A549 (cell line): ENCODE data around the gene RXRG. TPM values are rescaled to one million over a fixed set of nuclear protein-coding genes. Genes with fewer than 3 reads are reported as not detected.

Experiments
- ATAC-seq, 2 experiments: fragments of 200-7000 bp in 1 of 2; fragments of >200 bp in 1 of 2; cut with Nextera tagmentation in 1 of 2; cut with Tn5 transposase in 1 of 2; 3 replicates each; pipeline versions ENCODE4 v1.8.0 to v1.9.1; 2018 to 2020; ENCODE audit warnings: mild to moderate bottlenecking in 1 of 2, moderate library complexity in 1 of 2
- CTCF ChIA-PET: fragments of 300-600 bp; sonication (Branson Sonifier 250); formaldehyde crosslinking; extraction: SDS; loops from one replicate; lab custom pipeline; 2021; ENCODE audit warnings: antibody characterized with exemption, inconsistent platforms; lab: Yijun Ruan, JAX
- POLR2A ChIA-PET: fragments of 350-600 bp; formaldehyde crosslinking; extraction: SDS; loops from one replicate; lab custom pipeline; 2021; ENCODE audit warnings: antibody characterized with exemption, inconsistent platforms; lab: Yijun Ruan, JAX
- DNase-seq, 2 experiments: peaks; one replicate each; pipeline versions ENCODE4 v3.0.0 to v3.0.0-alpha.2; 2011 to 2016; ENCODE audit warnings: low read depth in 1 of 2, low spot score in 1 of 2
- FAIRE-seq: peaks from 2 replicates; lab custom pipeline; 2011; peaks lifted over from hg19 to GRCh38; lab: Jason Lieb, UNC
- H3K27ac ChIP-seq, 2 experiments: fragments of >200 bp; sonication (Bioruptor Twin); formaldehyde crosslinking; 3 replicates each; pipeline ENCODE4 v1.5.1; 2016 to 2017
- H3K4me1 ChIP-seq: fragments of >200 bp; sonication (Bioruptor Twin); formaldehyde crosslinking; 3 replicates; pipeline ENCODE4 v1.6.1; 2016
- H3K4me2 ChIP-seq: fragments of >200 bp; sonication (Bioruptor Twin); formaldehyde crosslinking; 3 replicates; pipeline ENCODE4 v1.6.1; 2016
- H3K4me3 ChIP-seq: fragments of >200 bp; sonication (Bioruptor Twin); formaldehyde crosslinking; 3 replicates; pipeline ENCODE4 v1.5.1; 2016
- H3K9me3 ChIP-seq: fragments of >200 bp; sonication (Bioruptor Twin); formaldehyde crosslinking; 3 replicates; pipeline ENCODE4 v1.6.1; 2016
- BCL3 ChIP-seq: fragments of >200 bp; sonication (Bioruptor Twin); formaldehyde crosslinking; IDR thresholded peaks from 3 replicates; pipeline ENCODE4 v1.6.1; 2016
- CBX8 ChIP-seq: fragments of 200-600 bp; sonication (generic); IDR thresholded peaks from 2 replicates; pipeline ENCODE4 v1.6.1; 2016
- CEBPB ChIP-seq, 2 experiments: fragments of >200 bp in 1 of 2; sonication (Bioruptor Twin) in 1 of 2; formaldehyde crosslinking in 1 of 2; IDR thresholded peaks; 2 replicates each; pipeline ENCODE4 v1.6.1; 2012 to 2016
- CHD2 ChIP-seq: fragments of 150-350 bp; IDR thresholded peaks from 2 replicates; pipeline ENCODE4 v1.6.1; 2014; ENCODE audit warnings: low read length; ENCODE audit not compliant: partially characterized antibody
- CHD4 ChIP-seq: fragments of 200-600 bp; sonication (generic); IDR thresholded peaks from 2 replicates; pipeline ENCODE4 v1.6.1; 2016; ENCODE audit warnings: antibody characterized with exemption, mild to moderate bottlenecking, borderline replicate concordance
- CTCF ChIP-seq: fragments of >200 bp; sonication (Bioruptor Twin); formaldehyde crosslinking; IDR thresholded peaks from 3 replicates; pipeline ENCODE4 v1.5.1; 2016
- E2F6 ChIP-seq: IDR thresholded peaks from 2 replicates; pipeline ENCODE4 v1.6.1; 2012; ENCODE audit warnings: low read depth, borderline replicate concordance
- EHF ChIP-seq: fragments of 250-450 bp; sonication (Bioruptor Pico); IDR thresholded peaks from 2 replicates; pipeline ENCODE4 v1.5.0; 2020; ENCODE audit warnings: mild to moderate bottlenecking
- EHMT2 ChIP-seq: fragments of 200-600 bp; sonication (generic); IDR thresholded peaks from 2 replicates; pipeline ENCODE4 v1.6.1; 2016; ENCODE audit warnings: antibody characterized with exemption, low read depth, mild to moderate bottlenecking, moderate library complexity
- ELK1 ChIP-seq: fragments of 150-350 bp; IDR thresholded peaks from 2 replicates; pipeline ENCODE4 v1.6.1; 2014; ENCODE audit warnings: low read depth, mild to moderate bottlenecking, low read length
- EP300 ChIP-seq, 2 experiments: fragments of >200 bp; sonication (Bioruptor Twin); formaldehyde crosslinking; IDR thresholded peaks; 2 replicates in 1 of 2; 3 replicates in 1 of 2; pipeline ENCODE4 v1.6.1; 2016 to 2017
- ESRRA ChIP-seq: fragments of 150-350 bp; IDR thresholded peaks from 2 replicates; pipeline ENCODE4 v1.6.1; 2014; ENCODE audit warnings: mild to moderate bottlenecking, low read length, borderline replicate concordance
- FOSB ChIP-seq: fragments of 250-450 bp; sonication (Bioruptor Pico); IDR thresholded peaks from 2 replicates; pipeline ENCODE4 v1.5.0; 2020; ENCODE audit warnings: mild to moderate bottlenecking, moderate library complexity
- GATA3 ChIP-seq: IDR thresholded peaks from 2 replicates; pipeline ENCODE4 v1.6.1; 2012; ENCODE audit warnings: borderline replicate concordance
- HOXB5 ChIP-seq: fragments of 250-450 bp; sonication (Bioruptor Pico); IDR thresholded peaks from 2 replicates; pipeline ENCODE4 v1.5.0; 2020; ENCODE audit warnings: mild to moderate bottlenecking, moderate library complexity
- KDM1A ChIP-seq: fragments of 200-600 bp; sonication (generic); IDR thresholded peaks from 2 replicates; pipeline ENCODE4 v1.6.1; 2016; ENCODE audit warnings: low read depth, mild to moderate bottlenecking
- KDM5A ChIP-seq: fragments of 200-600 bp; sonication (generic); IDR thresholded peaks from 2 replicates; pipeline ENCODE4 v1.6.1; 2016; ENCODE audit warnings: antibody characterized with exemption, mild to moderate bottlenecking
- MYC ChIP-seq: IDR thresholded peaks from 2 replicates; pipeline ENCODE4 v1.6.1; 2012; ENCODE audit warnings: mild to moderate bottlenecking, inconsistent platforms, low read length, improper control_type of control experiment, borderline replicate concordance
- NPAS2 ChIP-seq: fragments of 250-450 bp; sonication (Bioruptor Pico); IDR thresholded peaks from 2 replicates; pipeline ENCODE4 v1.8.0; 2022; ENCODE audit warnings: mild to moderate bottlenecking, moderate library complexity, borderline replicate concordance
- PBX3 ChIP-seq: IDR thresholded peaks from 2 replicates; pipeline ENCODE4 v1.6.1; 2012
- POLR2A ChIP-seq: IDR thresholded peaks from 2 replicates; pipeline ENCODE4 v1.6.1; 2012; ENCODE audit warnings: mild to moderate bottlenecking, low read length
- POLR2AphosphoS2 ChIP-seq: conservative IDR thresholded peaks from 2 replicates; pipeline ENCODE4 v1.6.1; 2012; ENCODE audit warnings: low read length, improper control_type of control experiment, inconsistent platforms
- RARB ChIP-seq: fragments of 250-450 bp; sonication (Bioruptor Pico); IDR thresholded peaks from 2 replicates; pipeline ENCODE4 v1.8.0; 2021; ENCODE audit warnings: mild to moderate bottlenecking, moderate library complexity
- RCOR1 ChIP-seq: fragments of 150-350 bp; IDR thresholded peaks from 2 replicates; pipeline ENCODE4 v1.6.1; 2014; ENCODE audit warnings: antibody characterized with exemption, low read length, low read depth
- SMC3 ChIP-seq: fragments of >200 bp; sonication (Bioruptor Twin); formaldehyde crosslinking; IDR thresholded peaks from 3 replicates; pipeline ENCODE4 v1.6.1; 2018; ENCODE audit warnings: inconsistent platforms
- SREBF2 ChIP-seq: fragments of 450-650 bp; IDR thresholded peaks from 2 replicates; pipeline ENCODE4 v1.6.1; 2014; ENCODE audit warnings: mild to moderate bottlenecking, moderate library complexity
- ZFP36 ChIP-seq: fragments of 450-650 bp; IDR thresholded peaks from 2 replicates; pipeline ENCODE4 v1.6.1; 2014; ENCODE audit warnings: borderline replicate concordance; ENCODE audit not compliant: partially characterized antibody
- ZSCAN20 ChIP-seq: fragments of 250-450 bp; sonication (Bioruptor Pico); IDR thresholded peaks from 2 replicates; pipeline ENCODE4 v1.8.0; 2022; ENCODE audit warnings: mild to moderate bottlenecking, moderate library complexity
- WGBS: methylation state at CpG from one replicate; pipeline ENCODE4 v1.1.6; 2017; ENCODE audit errors: missing lambda C conversion rate; 5-methylcytosine and 5-hydroxymethylcytosine counted together
- polyA plus RNA-seq, 4 experiments: library from polyadenylated mRNA; depleted of rRNA in 3 of 4; stranded (reverse); fragments of >200 nt; fragmentation: RNase III in 1 of 4; extraction: RNeasy Plus Mini Kit Qiagen cat#74134 plus additional on column Dnase treatment in 1 of 4; gene quantifications; 2 replicates in 3 of 4; 3 replicates in 1 of 4; pipeline ENCODE4 v1.2.3, GENCODE V29; 2011 to 2017
- TF ChIP-seq, protein P1 (sequence below): fragments of 200-600 bp; sonication (generic); IDR thresholded peaks from 2 replicates; pipeline ENCODE4 v1.6.1; 2016; ENCODE audit warnings: antibody characterized with exemption, mild to moderate bottlenecking, moderate library complexity

The RXRG gene
- polyA plus RNA-seq, 2 of the 4 experiments (the other 2 are of a cell fraction): not detected

DNA sequence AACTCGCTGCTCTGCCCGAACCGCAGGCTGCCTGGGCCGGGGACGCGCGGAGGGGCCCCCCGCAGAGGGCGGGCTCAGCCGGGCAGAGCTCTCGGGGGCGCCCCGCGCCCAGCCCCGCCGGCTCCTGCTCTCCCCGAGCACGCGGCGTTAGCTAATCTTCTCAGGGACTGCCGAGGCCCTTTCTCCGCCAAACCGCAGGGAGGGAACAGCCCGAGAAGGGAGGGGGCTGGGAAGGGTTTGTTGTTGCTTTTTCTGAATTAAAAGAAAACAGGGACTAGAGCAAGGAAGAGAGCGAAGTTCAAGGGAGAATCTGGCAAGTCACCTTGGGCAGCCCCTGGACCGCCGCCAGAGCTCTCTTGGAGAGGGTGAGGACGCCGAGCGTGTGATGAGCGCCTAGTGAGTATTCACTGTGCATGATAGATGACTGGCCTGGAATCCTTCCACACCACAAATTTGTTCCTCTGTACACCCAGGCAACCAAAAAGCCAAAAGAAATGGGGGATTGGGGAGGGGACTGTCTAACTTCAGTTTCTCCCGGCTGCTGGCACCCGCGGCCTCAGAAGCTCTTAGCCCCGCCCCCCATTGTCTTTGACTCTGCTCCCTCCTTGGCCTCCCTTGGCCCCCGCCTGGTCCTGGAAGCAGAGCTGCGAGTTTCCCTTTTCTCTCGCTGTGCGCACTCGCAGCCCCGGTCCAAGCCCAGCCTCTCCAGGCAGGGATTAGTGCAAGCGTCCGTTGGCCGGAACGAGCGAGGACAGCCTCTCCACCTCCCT is 68.7 kb downstream of the RXRG start:
- Histone ChIP-seq H3K27ac (no peak overlapping the region), H3K4me3 (no peak overlapping the region)
- 53% methylated on average over 37 of the region's 46 CpGs for WGBS
- DNase-seq: no peak
- CTCF ChIA-PET: interaction anchor here (2.7 to 3.9 kb wide), 3 partner anchors 9 to 262 kb away, joined by 10 to 19 read pairs (median 16); no protein-coding TSS in a partner anchor
- TF ChIP-seq BCL3 (no peak), E2F6 (no peak), CBX8 (no peak), EP300 (IDR thresholded peaks at IDR 0.05) (no peak), CEBPB (IDR thresholded peaks at IDR 0.05) (no peak), KDM1A (no peak), RARB (CRISPR knock-in tag) (no peak), POLR2AphosphoS2 (no peak), KDM5A (no peak), EHMT2 (no peak), SREBF2 (no peak), NPAS2 (CRISPR knock-in tag) (no peak), RCOR1 (no peak), PBX3 (no peak), FOSB (CRISPR knock-in tag) (no peak), ESRRA (no peak)
- TF ChIP-seq, all 56 proteins: peak for 0
- Histone ChIP-seq H3K4me1 (no peaks in the 10 kb centered on the region), H3K4me2 (peak overlapping the region; percentile 32; the same call in 2 of the 3 replicates), H3K9me3 (no peaks in the 10 kb centered on the region)
- POLR2A ChIA-PET: no interaction called here
- peak; percentile 38 to 57; a peak in 3 of 6 replicates for ATAC-seq
- FAIRE-seq: no peak

DNA sequence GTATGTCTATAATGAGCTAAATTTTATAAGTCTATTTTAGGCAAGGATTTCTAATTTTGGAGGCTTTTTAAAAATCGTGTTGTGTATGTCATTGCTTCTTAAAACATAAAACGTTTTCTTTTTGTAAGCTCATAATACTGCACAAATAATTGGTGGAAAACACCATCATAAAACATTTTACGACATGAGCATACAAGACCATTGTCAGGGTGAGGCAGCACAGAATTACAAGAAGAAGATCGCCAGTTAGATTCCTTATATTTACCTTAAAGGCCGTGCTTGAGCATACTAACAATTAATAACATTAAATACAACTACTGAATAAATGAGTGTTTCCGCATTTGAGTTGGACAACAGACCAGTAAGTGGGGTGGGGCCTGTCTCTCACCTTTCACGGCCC is 69.3 kb downstream of the RXRG start:
- Histone ChIP-seq H3K27ac (no peak overlapping the region), H3K9me3 (no peaks in the 10 kb centered on the region)
- TF ChIP-seq POLR2A: no peak
- TF ChIP-seq SMC3: no peak
- no peak for TF ChIP-seq HOXB5
- TF ChIP-seq CTCF: no peak
- no peak for TF ChIP-seq ZFP36
- TF ChIP-seq, protein P1, sequence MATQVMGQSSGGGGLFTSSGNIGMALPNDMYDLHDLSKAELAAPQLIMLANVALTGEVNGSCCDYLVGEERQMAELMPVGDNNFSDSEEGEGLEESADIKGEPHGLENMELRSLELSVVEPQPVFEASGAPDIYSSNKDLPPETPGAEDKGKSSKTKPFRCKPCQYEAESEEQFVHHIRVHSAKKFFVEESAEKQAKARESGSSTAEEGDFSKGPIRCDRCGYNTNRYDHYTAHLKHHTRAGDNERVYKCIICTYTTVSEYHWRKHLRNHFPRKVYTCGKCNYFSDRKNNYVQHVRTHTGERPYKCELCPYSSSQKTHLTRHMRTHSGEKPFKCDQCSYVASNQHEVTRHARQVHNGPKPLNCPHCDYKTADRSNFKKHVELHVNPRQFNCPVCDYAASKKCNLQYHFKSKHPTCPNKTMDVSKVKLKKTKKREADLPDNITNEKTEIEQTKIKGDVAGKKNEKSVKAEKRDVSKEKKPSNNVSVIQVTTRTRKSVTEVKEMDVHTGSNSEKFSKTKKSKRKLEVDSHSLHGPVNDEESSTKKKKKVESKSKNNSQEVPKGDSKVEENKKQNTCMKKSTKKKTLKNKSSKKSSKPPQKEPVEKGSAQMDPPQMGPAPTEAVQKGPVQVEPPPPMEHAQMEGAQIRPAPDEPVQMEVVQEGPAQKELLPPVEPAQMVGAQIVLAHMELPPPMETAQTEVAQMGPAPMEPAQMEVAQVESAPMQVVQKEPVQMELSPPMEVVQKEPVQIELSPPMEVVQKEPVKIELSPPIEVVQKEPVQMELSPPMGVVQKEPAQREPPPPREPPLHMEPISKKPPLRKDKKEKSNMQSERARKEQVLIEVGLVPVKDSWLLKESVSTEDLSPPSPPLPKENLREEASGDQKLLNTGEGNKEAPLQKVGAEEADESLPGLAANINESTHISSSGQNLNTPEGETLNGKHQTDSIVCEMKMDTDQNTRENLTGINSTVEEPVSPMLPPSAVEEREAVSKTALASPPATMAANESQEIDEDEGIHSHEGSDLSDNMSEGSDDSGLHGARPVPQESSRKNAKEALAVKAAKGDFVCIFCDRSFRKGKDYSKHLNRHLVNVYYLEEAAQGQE: no peak
- no peak for TF ChIP-seq EHF (CRISPR knock-in tag)
- TF ChIP-seq MYC: no peak
- no peak for TF ChIP-seq GATA3
- no peak for TF ChIP-seq CHD4
- no peak for TF ChIP-seq CBX8
- TF ChIP-seq ELK1: no peak
- no peak for TF ChIP-seq CHD2
- no peak for TF ChIP-seq ZSCAN20 (CRISPR knock-in tag)
- no peak for TF ChIP-seq CEBPB (IDR thresholded peaks at IDR 0.05)
- TF ChIP-seq, all 56 proteins: peak for 0
- Histone ChIP-seq H3K4me3 (no peak overlapping the region), H3K4me1 (no peaks in the 10 kb centered on the region), H3K4me2 (no peak overlapping the region)
- FAIRE-seq: no peak
- no peak for ATAC-seq
- POLR2A ChIA-PET: no interaction called here
- WGBS: 69% methylated on average over 7 of the region's 7 CpGs
- DNase-seq: no peak
- CTCF ChIA-PET: interaction anchor here (2.7 to 3.9 kb wide), 3 partner anchors 8 to 261 kb away, joined by 10 to 19 read pairs (median 16); no protein-coding TSS in a partner anchor
